Endothelial cell of umbilical vein (primary cell): Measurements from ENCODE around the gene UVSSA. TPM values are rescaled to one million over a fixed set of nuclear protein-coding genes. Genes with fewer than 3 reads are reported as not detected.

ENCODE experiments used
- BruUV-seq: library from RNA; stranded (reverse); fragments of 400-500 nt; replicated peaks from 2 replicates; lab custom pipeline; 2021; lab: Mats Ljungman, UMichigan
- CTCF ChIA-PET: fragments of 300-600, 350-600 bp; sonication (Branson Sonifier 250); formaldehyde crosslinking; loops from one replicate; lab custom pipeline; 2021; ENCODE audit warnings: antibody characterized with exemption, inconsistent platforms; lab: Charles Lee
- POLR2A ChIA-PET: fragments of 300-600, 350-600 bp; sonication (Branson Sonifier 250); formaldehyde crosslinking; loops from one replicate; lab custom pipeline; 2021; ENCODE audit warnings: antibody characterized with exemption, inconsistent platforms; lab: Charles Lee
- DNase-seq: peaks from one replicate; pipeline ENCODE4 v3.0.0-alpha.2; 2011; ENCODE audit warnings: low read depth, low spot score
- FAIRE-seq: peaks from 2 replicates; lab custom pipeline; 2011; peaks lifted over from hg19 to GRCh38; lab: Jason Lieb, UNC
- H2AFZ ChIP-seq: 2 replicates; pipeline ENCODE4 v1.6.0; 2012; ENCODE audit warnings: low read depth, low read length, control low read depth, inconsistent platforms
- H3K27ac ChIP-seq: 2 replicates; pipeline ENCODE4 v1.5.1; 2011; ENCODE audit warnings: low read depth, mild to moderate bottlenecking, control low read depth, low read length, moderate library complexity; ENCODE audit not compliant: insufficient read depth
- H3K27me3 ChIP-seq, 2 experiments: 2 replicates each; pipeline versions ENCODE4 v1.6.0 to v1.6.1; 2011; ENCODE audit warnings: low read length in 2 of 2, mixed read lengths in 1 of 2; ENCODE audit not compliant: control insufficient read depth in 2 of 2, insufficient read depth in 2 of 2
- H3K36me3 ChIP-seq, 2 experiments: 2 replicates in 1 of 2; 3 replicates in 1 of 2; pipeline ENCODE4 v1.5.1; 2011; ENCODE audit warnings: low read length in 2 of 2, mild to moderate bottlenecking in 1 of 2, moderate library complexity in 1 of 2; ENCODE audit not compliant: control insufficient read depth in 2 of 2, insufficient read depth in 2 of 2; ENCODE audit errors: extremely low read depth in 1 of 2
- H3K4me1 ChIP-seq: 3 replicates; pipeline ENCODE4 v1.5.1; 2011; ENCODE audit warnings: mild to moderate bottlenecking, low read length; ENCODE audit not compliant: control insufficient read depth, insufficient read depth; ENCODE audit errors: extremely low read depth
- H3K4me2 ChIP-seq: 2 replicates; pipeline ENCODE4 v1.6.1; 2011; ENCODE audit warnings: low read length, control low read depth, mixed read lengths; ENCODE audit not compliant: insufficient read depth
- H3K4me3 ChIP-seq, 3 experiments: fragments of 200-600 bp in 1 of 3; sonication (generic), shearing (Covaris generic) in 1 of 3; replicated peaks in 1 of 3; 2 replicates each; pipeline ENCODE4 v1.5.1; 2011 to 2016; ENCODE audit warnings: control low read depth in 3 of 3, low read length in 3 of 3, mild to moderate bottlenecking in 2 of 3, inconsistent platforms in 1 of 3, low read depth in 1 of 3, moderate library complexity in 1 of 3; ENCODE audit not compliant: insufficient read depth in 1 of 3
- H3K79me2 ChIP-seq: 2 replicates; pipeline ENCODE4 v1.6.0; 2012; ENCODE audit warnings: low read length, inconsistent platforms; ENCODE audit not compliant: control insufficient read depth, insufficient read depth
- H3K9ac ChIP-seq: replicated peaks from 2 replicates; pipeline ENCODE3; 2011; ENCODE audit warnings: low read length, control low read depth; ENCODE audit not compliant: insufficient read depth; ENCODE audit errors: extremely low read depth
- H3K9me1 ChIP-seq: replicated peaks from 3 replicates; pipeline ENCODE4 v1.6.0; 2011; ENCODE audit warnings: mild to moderate bottlenecking, low read length; ENCODE audit not compliant: control insufficient read depth, insufficient read depth; ENCODE audit errors: extremely low read depth
- H3K9me3 ChIP-seq: replicated peaks from 2 replicates; pipeline ENCODE4 v1.5.1; 2012; ENCODE audit warnings: low read length, inconsistent platforms; ENCODE audit not compliant: control insufficient read depth, insufficient read depth
- H4K20me1 ChIP-seq: replicated peaks from 2 replicates; pipeline ENCODE3; 2011; ENCODE audit warnings: mild to moderate bottlenecking, low read length; ENCODE audit not compliant: control insufficient read depth, insufficient read depth; ENCODE audit errors: extremely low read depth
- EZH2 ChIP-seq: IDR thresholded peaks from 2 replicates; pipeline ENCODE4 v1.6.1; 2012; ENCODE audit warnings: borderline replicate concordance, low read depth, mild to moderate bottlenecking, moderate library complexity, low read length, inconsistent platforms; ENCODE audit not compliant: severe bottlenecking
- FOS ChIP-seq: IDR thresholded peaks from 2 replicates; pipeline ENCODE4 v1.6.1; 2011; ENCODE audit warnings: mild to moderate bottlenecking, low read length, moderate library complexity, borderline replicate concordance; ENCODE audit not compliant: insufficient read depth
- GATA2 ChIP-seq: IDR thresholded peaks from 2 replicates; pipeline ENCODE4 v1.7.0; 2011; ENCODE audit warnings: low read depth, mild to moderate bottlenecking, moderate library complexity, mixed read lengths, low read length; ENCODE audit not compliant: insufficient read length, insufficient read depth
- JUN ChIP-seq: IDR thresholded peaks from 2 replicates; pipeline ENCODE4 v1.6.1; 2011; ENCODE audit warnings: borderline replicate concordance, low read depth; ENCODE audit not compliant: insufficient read length, insufficient read depth
- MYC ChIP-seq: IDR thresholded peaks from one replicate; pipeline ENCODE4 v1.6.1; 2011; ENCODE audit warnings: mild to moderate bottlenecking, low read depth, low read length
- POLR2A ChIP-seq: IDR thresholded peaks from 2 replicates; pipeline ENCODE4 v1.6.1; 2012; ENCODE audit warnings: low read depth, mild to moderate bottlenecking, control low read depth, low read length
- POLR2AphosphoS5 ChIP-seq: IDR thresholded peaks from 2 replicates; pipeline ENCODE4 v1.6.1; 2012; ENCODE audit warnings: low read depth, mild to moderate bottlenecking, control low read depth, low read length, moderate library complexity; ENCODE audit not compliant: insufficient read depth
- dilution Hi-C: fragments of 300-500 bp; cut with MboI; formaldehyde crosslinking; loops from one replicate; pipeline ENCODE4 v1.15.0; 2019; ENCODE audit warnings: low sequenced_read_pairs; ENCODE audit not compliant: extremely low pct_ligation_motif_present
- intact Hi-C: fragments of 100-400 bp; cut with micrococcal nuclease; formaldehyde crosslinking; loops from one replicate; pipeline ENCODE4 v1.10.0; 2022
- polyA plus RNA-seq, 4 experiments: library from polyadenylated mRNA; depleted of rRNA in 3 of 4; stranded (reverse) in 3 of 4; unstranded in 1 of 4; fragments of >200 nt; gene quantifications; 2 replicates each; pipeline versions ENCODE4 v1.2.1 to v1.2.3, GENCODE V29; 2011 to 2012; ENCODE audit warnings: missing spikeins in 1 of 4
- total RNA-seq: library from RNA; stranded (reverse); gene quantifications from 2 replicates; pipeline ENCODE4 v1.2.3, GENCODE V29; 2021
- TF ChIP-seq, protein P1 (sequence below), 2 donors: IDR thresholded peaks; 1 replicate in 1 of 2; 2 replicates in 1 of 2; pipeline ENCODE4 v1.5.1; 2011; ENCODE audit warnings: low read length in 2 of 2, mild to moderate bottlenecking in 2 of 2, moderate library complexity in 2 of 2, control low read depth in 1 of 2, inconsistent platforms in 1 of 2, low read depth in 1 of 2; ENCODE audit not compliant: insufficient read depth in 1 of 2; ENCODE audit errors: extremely low read depth in 1 of 2
- TF ChIP-seq, protein P2 (sequence below): IDR thresholded peaks from 2 replicates; pipeline ENCODE4 v1.6.1; 2011; ENCODE audit not compliant: insufficient read depth, insufficient read length

The UVSSA gene
- total and polyA plus RNA-seq, 2 donors (not counting 3 experiments of a cell fraction or from before 2014, with no cell fraction given) = 7.1 to 14.9 TPM

DNA sequence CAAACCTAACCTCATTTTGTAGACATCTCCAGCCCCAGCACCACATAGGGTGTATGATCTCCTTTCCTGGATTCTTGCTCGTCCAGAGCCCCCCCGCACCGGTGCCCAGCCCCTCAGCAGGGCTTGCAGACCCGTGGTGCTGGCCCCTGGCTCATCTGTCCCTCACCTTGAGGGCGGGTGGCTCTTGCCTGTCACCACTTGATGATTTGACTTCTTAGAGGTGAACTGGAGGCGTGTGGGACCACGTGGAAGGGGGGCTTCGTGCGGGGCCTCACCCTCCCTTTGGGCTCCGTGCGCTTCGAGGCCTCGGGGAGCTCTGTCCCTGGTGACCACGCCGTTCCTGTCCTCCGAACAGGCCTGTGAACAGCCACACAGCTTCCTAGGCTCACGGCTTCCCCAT lies 15.5 kb downstream of the UVSSA start:
- intact Hi-C loops = no loop called here
- ChIA-PET CTCF (no interaction called here), POLR2A (no interaction called here)
- no peaks in the 10 kb centered on the region for H3K79me2 ChIP-seq
- H3K4me3 ChIP-seq = no peak overlapping the region
- H3K9me3 ChIP-seq = no peaks in the 10 kb centered on the region
- no peaks in the 10 kb centered on the region for H3K27me3 ChIP-seq
- H3K36me3 ChIP-seq = no peaks in the 10 kb centered on the region
- no peak overlapping the region for H3K4me2 ChIP-seq
- no peaks in the 10 kb centered on the region for H4K20me1 ChIP-seq
- DNase-seq (no peak), FAIRE-seq (no peak)
- no peak overlapping the region for H3K9ac ChIP-seq
- no peaks in the 10 kb centered on the region for H3K9me1 ChIP-seq
- BruUV-seq = no TSS peak
- dilution Hi-C loops = no loop called here
- no peak overlapping the region for H3K27ac ChIP-seq
- H3K4me1 ChIP-seq = no peaks in the 10 kb centered on the region
- TF ChIP-seq POLR2A (no peak), POLR2AphosphoS5 (no peak), MYC (no peak), GATA2 (no peak), FOS (no peak), JUN (no peak), EZH2 (no peak)
- TF ChIP-seq, protein P1, sequence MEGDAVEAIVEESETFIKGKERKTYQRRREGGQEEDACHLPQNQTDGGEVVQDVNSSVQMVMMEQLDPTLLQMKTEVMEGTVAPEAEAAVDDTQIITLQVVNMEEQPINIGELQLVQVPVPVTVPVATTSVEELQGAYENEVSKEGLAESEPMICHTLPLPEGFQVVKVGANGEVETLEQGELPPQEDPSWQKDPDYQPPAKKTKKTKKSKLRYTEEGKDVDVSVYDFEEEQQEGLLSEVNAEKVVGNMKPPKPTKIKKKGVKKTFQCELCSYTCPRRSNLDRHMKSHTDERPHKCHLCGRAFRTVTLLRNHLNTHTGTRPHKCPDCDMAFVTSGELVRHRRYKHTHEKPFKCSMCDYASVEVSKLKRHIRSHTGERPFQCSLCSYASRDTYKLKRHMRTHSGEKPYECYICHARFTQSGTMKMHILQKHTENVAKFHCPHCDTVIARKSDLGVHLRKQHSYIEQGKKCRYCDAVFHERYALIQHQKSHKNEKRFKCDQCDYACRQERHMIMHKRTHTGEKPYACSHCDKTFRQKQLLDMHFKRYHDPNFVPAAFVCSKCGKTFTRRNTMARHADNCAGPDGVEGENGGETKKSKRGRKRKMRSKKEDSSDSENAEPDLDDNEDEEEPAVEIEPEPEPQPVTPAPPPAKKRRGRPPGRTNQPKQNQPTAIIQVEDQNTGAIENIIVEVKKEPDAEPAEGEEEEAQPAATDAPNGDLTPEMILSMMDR (IDR thresholded peaks at IDR 0.05; ENCODE audit: extremely low read depth in 1 of 2, insufficient read depth in 1 of 2, low read depth in 1 of 2, low read length in 2 of 2) = no peak
- TF ChIP-seq, protein P2, sequence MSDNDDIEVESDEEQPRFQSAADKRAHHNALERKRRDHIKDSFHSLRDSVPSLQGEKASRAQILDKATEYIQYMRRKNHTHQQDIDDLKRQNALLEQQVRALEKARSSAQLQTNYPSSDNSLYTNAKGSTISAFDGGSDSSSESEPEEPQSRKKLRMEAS = no peak
- no peak overlapping the region for H2AFZ ChIP-seq
